Heart right ventricle (tissue), 16 donors: ENCODE measurements around the gene PIF1. TPM values are rescaled to one million over a fixed set of nuclear protein-coding genes. Genes with fewer than 3 reads are reported as not detected.

Experiments used
- ATAC-seq, 8 donors: fragments of 200-7000 bp; cut with Tn5 transposase; one replicate each; pipeline ENCODE4 v1.9.1; 2020; ENCODE audit warnings: mild to moderate bottlenecking in 8 of 8, moderate library complexity in 8 of 8, moderate number of reproducible peaks in 1 of 8
- DNase-seq, 2 donors: peaks; one replicate each; pipeline ENCODE4 v3.0.0-alpha.2; 2020
- H3K27ac ChIP-seq, 10 donors: fragments of 200-600 bp; sonication (generic) in 2 of 10; one replicate each; pipeline versions ENCODE4 v1.5.0 to v1.8.0; 2020 to 2022; ENCODE audit warnings: mild to moderate bottlenecking in 3 of 10
- H3K27me3 ChIP-seq, 7 donors: fragments of 200-600 bp; one replicate each; pipeline ENCODE4 v1.8.0; 2021 to 2022; ENCODE audit warnings: mild to moderate bottlenecking in 2 of 7
- H3K36me3 ChIP-seq, 9 donors: fragments of 200-600 bp; sonication (generic) in 1 of 9; one replicate each; pipeline versions ENCODE4 v1.5.0 to v1.8.0; 2020 to 2022; ENCODE audit warnings: mild to moderate bottlenecking in 2 of 9
- H3K4me1 ChIP-seq, 9 donors: fragments of 200-600 bp; sonication (generic) in 1 of 9; one replicate each; pipeline versions ENCODE4 v1.5.0 to v1.8.0; 2020 to 2022; ENCODE audit warnings: mild to moderate bottlenecking in 4 of 9
- H3K4me3 ChIP-seq, 10 donors: fragments of 200-600 bp; sonication (generic) in 2 of 10; one replicate each; pipeline versions ENCODE4 v1.5.0 to v1.8.0; 2020 to 2022; ENCODE audit warnings: mild to moderate bottlenecking in 7 of 10, moderate library complexity in 2 of 10
- H3K9me3 ChIP-seq, 11 donors: fragments of 200-600 bp in 10 of 11; sonication (generic) in 2 of 11; one replicate each; pipeline versions ENCODE4 v1.5.0 to v1.8.0; 2013 to 2022; ENCODE audit warnings: mild to moderate bottlenecking in 2 of 11, control low read depth in 1 of 11, moderate library complexity in 1 of 11
- CTCF ChIP-seq, 9 donors: fragments of 200-600 bp; sonication (generic) in 2 of 9; IDR thresholded peaks; one replicate each; pipeline versions ENCODE4 v1.5.0 to v1.8.0; 2021 to 2022; ENCODE audit warnings: antibody characterized with exemption in 9 of 9, mild to moderate bottlenecking in 5 of 9, moderate library complexity in 1 of 9
- WGBS, 2 donors: extraction: QIAGEN DNeasy Blood & Tissue Kit; methylation state at CpG; one replicate each; pipeline ENCODE4 v1.1.7; 2013; ENCODE audit warnings: inconsistent platforms in 1 of 2; 5-methylcytosine and 5-hydroxymethylcytosine counted together
- intact Hi-C, 10 donors: fragments of 100-400 bp; cut with DNase I; formaldehyde crosslinking; loops; one replicate each; pipeline versions ENCODE4 v1.11.1 to v1.14.2; 2022
- polyA plus RNA-seq, 2 donors: library from polyadenylated mRNA; stranded (reverse); fragments of 200-250 nt; gene quantifications; one replicate each; pipeline ENCODE4 v1.2.3, GENCODE V29; 2013
- total RNA-seq, 10 donors: library from RNA; stranded (reverse); fragmentation: NEBNext Ultra II Directional in 3 of 10; extraction: Animal tissue kit (Norgen Biotek cat#: 25700) in 3 of 10; gene quantifications; one replicate each; pipeline versions ENCODE4 v1.2.1 to v1.2.4, GENCODE V29; 2021 to 2023
- donor health status: Arrhythmogenic right ventricular cardiomyopathy.
- donor health status: ischemic (EF 13 %, LVEDD 7.1; RV severe dilation, severe dysfunction).
- donor health status: healthy with polysubstance abuse.
- donor health status: DM: no; HTN: yes; CAD: no.
- donor health status: DM: no; HTN: no; CAD: no.
- donor health status: ischemic (EF 25% LVEDD 6.9; RV normal size, moderate dysfunction).
- donor health status: ischemic (EF 25% LVEDD 5.7; RV mildly dilated, moderate dysfunction).
- donor health status: healthy.
- donor health status: DM: yes; HTN: yes; CAD: no.
- donor health status: Ischemic cardiomyopathy.
- donor health status: ischemic (EF 35%, LVEDD 5.7; RV mildly dilated, moderate dysfunction).
- donor health status: nonischemic (EF 11% LVEDD 7.7; RV severe dilation, severe dysfunction).
- donor health status: DM: yes; HTN: yes; CAD: no.
- donor health status: PGD.
- donor health status: ischemic (EF 29% LVEDD 5.4; RV normal size, mild dysfunction).
- donor health status: nonischemic (EF 23%, LVEDD 6.1; RV moderate dilation, normal function).

The PIF1 gene
- total and polyA plus RNA-seq, 12 donors: 0.22 to 2.9 (median 0.45) TPM

GRCh38 chr15:64857421-64857820 is 32.0 kb upstream of the PIF1 start:
- Histone ChIP-seq H3K36me3 (peaks cover 0 to 100% (median 34%) of the 10 kb centered on the region in 9 donors), H3K27me3 (no peaks in the 10 kb centered on the region), H3K4me3 (no peak overlapping the region), H3K9me3 (no peaks in the 10 kb centered on the region), H3K27ac (peak overlapping the region in 8 of 10 donors; percentile 35 to 88 (median 68)), H3K4me1 (peaks cover 23 to 96% (median 60%) of the 10 kb centered on the region in 9 donors)
- intact Hi-C loops: no loop called here
- no peak for DNase-seq
- 52 to 61% methylated on average over 4 of the region's 4 CpGs for WGBS, 2 donors
- ATAC-seq: peak in 4 of 8 donors; percentile 11 to 32 (median 18)
- TF ChIP-seq CTCF (IDR thresholded peaks at IDR 0.05): no peak

DNA sequence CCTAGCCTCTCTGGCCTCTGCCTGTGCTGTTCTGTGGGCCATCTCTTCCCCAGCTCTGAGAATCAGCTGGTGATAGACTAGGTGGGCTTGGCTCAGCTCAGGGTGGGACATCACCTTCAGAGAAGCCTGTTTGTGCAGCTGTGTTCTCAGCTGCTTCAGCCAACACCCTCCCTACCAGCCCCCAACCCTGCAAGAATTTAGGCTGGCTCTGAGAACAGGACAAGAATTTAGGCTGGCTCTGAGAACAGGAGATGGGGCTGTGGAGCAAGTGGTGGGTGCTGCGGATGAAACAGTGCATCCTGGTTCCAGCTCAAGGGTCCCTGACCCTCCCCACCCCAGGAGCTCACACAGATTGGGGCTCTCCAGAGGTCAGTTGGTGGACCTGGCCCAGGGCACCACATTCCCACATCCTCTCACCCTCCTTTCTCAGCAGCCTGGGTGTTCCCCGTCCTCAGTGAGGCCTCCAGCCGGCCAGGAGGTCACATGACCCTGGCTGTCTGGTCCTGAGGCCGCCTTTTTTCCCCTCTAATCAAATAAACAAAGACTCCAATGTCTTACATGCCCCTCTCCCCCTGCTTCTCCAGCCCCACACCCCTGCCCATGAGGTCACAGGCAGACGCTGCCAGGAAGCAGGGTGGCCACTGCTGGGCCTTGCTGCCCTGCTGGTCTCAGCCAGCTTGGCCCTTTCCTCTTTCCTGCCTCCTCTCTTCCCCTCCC is 31.1 kb upstream of the PIF1 start:
- H3K36me3 ChIP-seq: peaks cover 0 to 100% (median 31%) of the 10 kb centered on the region in 9 donors
- intact Hi-C loops: no loop called here
- no peaks in the 10 kb centered on the region for H3K9me3 ChIP-seq
- H3K4me1 ChIP-seq: peaks cover 23 to 100% (median 63%) of the 10 kb centered on the region in 9 donors
- H3K27me3 ChIP-seq: no peaks in the 10 kb centered on the region
- WGBS, 2 donors: 33 to 43% methylated on average over 5 of the region's 5 CpGs
- DNase-seq (peak; percentile 49 to 63), ATAC-seq (peak; percentile 39 to 73 (median 62))
- no peak overlapping the region for H3K4me3 ChIP-seq
- H3K27ac ChIP-seq: peak overlapping the region in 8 of 10 donors; percentile 35 to 88 (median 68)
- peak in 1 of 9 donors; percentile 4 for TF ChIP-seq CTCF (IDR thresholded peaks at IDR 0.05)

- H3K4me1 ChIP-seq: peaks cover 23 to 100% (median 67%) of the 10 kb centered on the region in 9 donors
- peak in 2 of 8 donors; percentile 9 to 20 for ATAC-seq
- peaks cover 0 to 100% (median 20%) of the 10 kb centered on the region in 9 donors for H3K36me3 ChIP-seq
- intact Hi-C loops: no loop called here
- H3K4me3 ChIP-seq: no peak overlapping the region
- no peaks in the 10 kb centered on the region for H3K9me3 ChIP-seq
- DNase-seq: no peak
- H3K27ac ChIP-seq: peak overlapping the region in 8 of 10 donors; percentile 35 to 88 (median 68)
- 73 to 87% methylated on average over 7 of the region's 7 CpGs for WGBS, 2 donors
- TF ChIP-seq CTCF (IDR thresholded peaks at IDR 0.05): no peak
- H3K27me3 ChIP-seq: no peaks in the 10 kb centered on the region
Observed at GRCh38 chr15:64855205-64855975, 29.9 kb upstream of the PIF1 start.

DNA sequence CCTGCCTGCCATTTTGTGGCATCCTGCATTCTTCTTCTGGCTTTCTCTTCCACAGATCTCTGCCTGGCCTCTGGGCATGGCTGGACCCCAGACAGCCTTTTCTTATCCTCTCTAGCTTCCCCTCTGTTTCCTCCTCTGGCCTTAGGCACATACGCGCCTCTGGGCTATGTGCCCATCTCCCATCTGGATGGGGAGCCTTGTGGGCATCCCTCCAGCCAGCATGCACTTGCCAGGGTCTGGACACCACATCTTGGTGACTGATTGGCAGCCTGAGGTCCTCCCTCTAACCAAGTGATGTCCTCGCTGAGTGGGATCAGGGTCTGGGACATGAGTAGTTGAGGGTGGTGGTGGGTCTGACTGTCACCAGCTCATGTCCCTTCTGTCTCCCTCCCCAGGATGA is 29.1 kb upstream of the PIF1 start:
- peaks cover 0 to 100% (median 20%) of the 10 kb centered on the region in 9 donors for H3K36me3 ChIP-seq
- H3K27ac ChIP-seq: peak overlapping the region in 8 of 10 donors; percentile 3 to 88 (median 64)
- ATAC-seq (no peak), DNase-seq (no peak)
- intact Hi-C loops: no loop called here
- H3K9me3 ChIP-seq: no peaks in the 10 kb centered on the region
- TF ChIP-seq CTCF (IDR thresholded peaks at IDR 0.05): no peak
- H3K4me1 ChIP-seq: peaks cover 23 to 100% (median 65%) of the 10 kb centered on the region in 9 donors
- 68 to 72% methylated on average over 3 of the region's 3 CpGs for WGBS, 2 donors
- no peaks in the 10 kb centered on the region for H3K27me3 ChIP-seq
- no peak overlapping the region for H3K4me3 ChIP-seq
